GM12872 (cell line): ENCODE results near the gene FAM120A.

Experiments used
- CTCF ChIP-seq: IDR thresholded peaks from 3 replicates; pipeline ENCODE4 v1.5.1; 2011; ENCODE audit warnings: low read depth, mild to moderate bottlenecking, low read length, moderate library complexity; ENCODE audit not compliant: insufficient read depth

Gene FAM120A

GRCh38 chr9:93500571-93501298 lies 49.2 kb downstream of the FAM120A start:
- no peak for TF ChIP-seq CTCF

GRCh38 chr9:93501406-93501805 lies 49.9 kb downstream of the FAM120A start:
- no peak for TF ChIP-seq CTCF

DNA sequence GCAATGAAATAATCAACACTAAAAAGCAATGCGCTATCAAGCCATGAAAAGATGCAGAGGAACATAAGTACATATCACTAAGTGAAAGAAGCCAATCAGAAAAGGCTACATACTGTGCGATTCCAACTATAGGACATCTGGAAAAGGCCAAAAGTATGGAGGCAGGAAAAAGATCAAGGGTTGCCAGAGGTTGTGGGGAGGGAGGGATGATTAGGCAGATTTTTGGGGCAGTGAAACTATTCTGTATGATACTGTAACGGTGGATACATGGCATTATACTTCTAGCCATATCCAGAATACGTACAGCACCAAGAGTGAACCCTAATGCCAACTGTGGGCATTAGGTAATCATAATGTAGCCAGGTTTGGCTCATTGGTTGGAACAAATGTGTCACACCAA lies 51.9 kb downstream of the FAM120A start:
- TF ChIP-seq CTCF = no peak

DNA sequence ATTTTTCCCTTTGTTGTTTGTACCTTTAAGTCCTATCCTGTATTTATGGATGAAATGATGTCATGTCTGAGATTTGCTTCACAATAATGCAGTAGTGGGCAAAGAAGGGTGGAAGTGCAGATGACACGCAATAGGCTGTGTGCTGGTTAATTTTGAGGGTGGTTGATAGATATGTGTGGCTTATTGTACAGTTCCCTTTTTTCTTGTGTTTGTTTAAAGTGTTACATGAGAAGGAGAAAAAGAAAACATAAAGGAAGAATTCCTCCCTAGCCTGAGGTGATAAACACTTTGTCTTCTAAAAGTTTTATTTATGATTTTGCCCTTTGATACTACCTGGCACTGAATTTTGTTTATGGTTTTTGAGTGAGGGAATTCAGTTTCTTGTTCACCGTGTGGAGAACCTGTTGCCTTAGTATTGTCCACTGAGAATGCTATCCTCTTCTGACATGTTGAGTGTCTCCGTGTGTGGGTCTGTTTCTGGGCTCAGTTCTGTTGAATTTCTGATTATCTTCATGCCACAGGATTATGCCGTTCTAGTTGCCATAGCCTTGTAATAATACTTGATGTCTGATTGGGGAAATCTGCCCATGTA lies 54.2 kb downstream of the FAM120A start:
- TF ChIP-seq CTCF = no peak

DNA sequence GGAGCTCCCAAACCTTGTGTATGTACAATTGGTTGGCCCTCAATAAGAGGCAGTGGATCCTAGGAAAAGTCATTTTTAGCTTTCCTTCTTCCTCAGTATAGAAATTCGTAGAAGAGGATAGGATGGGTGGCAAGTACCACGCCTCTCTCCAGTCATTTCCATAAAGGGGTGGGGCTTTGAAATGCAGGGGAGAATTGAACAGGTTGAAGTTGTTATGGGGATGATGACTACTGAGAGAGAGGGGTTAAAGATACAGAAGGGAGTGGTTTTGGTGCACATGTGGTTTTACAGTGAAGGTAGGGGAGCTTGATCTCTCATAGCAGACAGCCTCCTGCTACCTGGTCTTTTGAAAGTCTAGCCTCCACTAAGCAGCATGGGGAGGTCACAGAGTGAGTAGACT lies 56.3 kb downstream of the FAM120A start:
- TF ChIP-seq CTCF = no peak

DNA sequence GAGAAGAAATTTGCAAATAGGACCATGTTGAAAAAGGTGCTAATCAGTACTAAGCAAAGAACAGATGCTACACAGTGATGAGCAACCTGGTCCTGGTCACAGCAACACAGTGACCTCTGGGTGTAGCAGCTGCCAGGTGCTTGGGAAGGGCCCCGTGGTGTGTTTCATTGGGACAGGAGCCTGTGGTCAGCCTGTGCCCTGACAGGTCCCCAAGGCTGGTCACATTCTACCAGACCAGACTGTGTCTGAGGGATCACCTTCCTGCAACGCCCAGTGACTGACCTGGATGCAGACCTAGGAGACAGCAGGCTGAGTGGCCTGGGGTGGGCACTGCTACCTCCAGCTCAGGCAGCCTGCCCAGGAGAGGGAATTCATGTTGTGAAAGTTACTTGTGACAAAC lies 56.7 kb downstream of the FAM120A start:
- no peak for TF ChIP-seq CTCF

GRCh38 chr9:93509084-93509483 lies 57.6 kb downstream of the FAM120A start:
- no peak for TF ChIP-seq CTCF
